ENCODE measurements around the gene NPAS3. TPM values are rescaled to one million over a fixed set of nuclear protein-coding genes. Genes with fewer than 3 reads are reported as not detected.
A peak's percentile ranks its signal among the peaks of the same experiment; 100 is the strongest.

NPAS3 gene
- total RNA-seq, 1 donor from 2014 or later = 0.70 TPM

GRCh38 chr14:33812601-33813000 lies 873.9 kb downstream of the NPAS3 start:
- no peak for DNase-seq (ENCODE audit: low read depth)

GRCh38 chr14:33814010-33814409 lies 875.3 kb downstream of the NPAS3 start:
- no peak for DNase-seq (ENCODE audit: low read depth)

- DNase-seq (ENCODE audit: low read depth) = no peak
Measured at GRCh38 chr14:33833706-33834465, 895.2 kb downstream of the NPAS3 start.

GRCh38 chr14:33834466-33835260 lies 896.0 kb downstream of the NPAS3 start:
- no peak for DNase-seq (ENCODE audit: low read depth)

GRCh38 chr14:33835261-33835655 lies 896.6 kb downstream of the NPAS3 start:
- DNase-seq (ENCODE audit: low read depth) = no peak

GRCh38 chr14:33835677-33836076 lies 897.0 kb downstream of the NPAS3 start:
- no peak for DNase-seq (ENCODE audit: low read depth)

GRCh38 chr14:33836203-33836899 lies 897.7 kb downstream of the NPAS3 start:
- DNase-seq (ENCODE audit: low read depth) = no peak

- no peak for DNase-seq (ENCODE audit: low read depth)
Measured at GRCh38 chr14:33836900-33837577, 898.4 kb downstream of the NPAS3 start.

- DNase-seq (ENCODE audit: low read depth) = no peak
Measured at GRCh38 chr14:33837943-33838683, 899.4 kb downstream of the NPAS3 start.

GRCh38 chr14:33839193-33840076 lies 900.8 kb downstream of the NPAS3 start:
- peak; percentile 50 for DNase-seq (ENCODE audit: low read depth)

- DNase-seq (ENCODE audit: low read depth) = no peak
Measured at GRCh38 chr14:33840797-33841196, 902.1 kb downstream of the NPAS3 start.

GRCh38 chr14:33842299-33842698 lies 903.6 kb downstream of the NPAS3 start:
- peak; percentile 91 for DNase-seq (ENCODE audit: low read depth)

GRCh38 chr14:33844118-33844517 lies 905.4 kb downstream of the NPAS3 start:
- DNase-seq (ENCODE audit: low read depth) = no peak

- DNase-seq (ENCODE audit: low read depth) = no peak
Measured at GRCh38 chr14:33846100-33846824, 907.6 kb downstream of the NPAS3 start.

GRCh38 chr14:33847066-33847465 lies 908.4 kb downstream of the NPAS3 start:
- no peak for DNase-seq (ENCODE audit: low read depth)

GRCh38 chr14:33848009-33848408 lies 909.3 kb downstream of the NPAS3 start:
- DNase-seq (ENCODE audit: low read depth) = no peak

GRCh38 chr14:33848706-33849454 lies 910.2 kb downstream of the NPAS3 start:
- DNase-seq (ENCODE audit: low read depth) = peak; percentile 80

- no peak for DNase-seq (ENCODE audit: low read depth)
Measured at GRCh38 chr14:33849455-33849801, 910.7 kb downstream of the NPAS3 start.

- no peak for DNase-seq (ENCODE audit: low read depth)
Measured at GRCh38 chr14:33850826-33851225, 912.1 kb downstream of the NPAS3 start.
